Measurements from ENCODE around the gene RNF4.
"Not testable (repeated sequence)": the region's sequence is repeated elsewhere in the genome, so short reads cannot be mapped to it uniquely, and the experiment has no call there.

Gene RNF4, protein sequence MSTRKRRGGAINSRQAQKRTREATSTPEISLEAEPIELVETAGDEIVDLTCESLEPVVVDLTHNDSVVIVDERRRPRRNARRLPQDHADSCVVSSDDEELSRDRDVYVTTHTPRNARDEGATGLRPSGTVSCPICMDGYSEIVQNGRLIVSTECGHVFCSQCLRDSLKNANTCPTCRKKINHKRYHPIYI

DNA sequence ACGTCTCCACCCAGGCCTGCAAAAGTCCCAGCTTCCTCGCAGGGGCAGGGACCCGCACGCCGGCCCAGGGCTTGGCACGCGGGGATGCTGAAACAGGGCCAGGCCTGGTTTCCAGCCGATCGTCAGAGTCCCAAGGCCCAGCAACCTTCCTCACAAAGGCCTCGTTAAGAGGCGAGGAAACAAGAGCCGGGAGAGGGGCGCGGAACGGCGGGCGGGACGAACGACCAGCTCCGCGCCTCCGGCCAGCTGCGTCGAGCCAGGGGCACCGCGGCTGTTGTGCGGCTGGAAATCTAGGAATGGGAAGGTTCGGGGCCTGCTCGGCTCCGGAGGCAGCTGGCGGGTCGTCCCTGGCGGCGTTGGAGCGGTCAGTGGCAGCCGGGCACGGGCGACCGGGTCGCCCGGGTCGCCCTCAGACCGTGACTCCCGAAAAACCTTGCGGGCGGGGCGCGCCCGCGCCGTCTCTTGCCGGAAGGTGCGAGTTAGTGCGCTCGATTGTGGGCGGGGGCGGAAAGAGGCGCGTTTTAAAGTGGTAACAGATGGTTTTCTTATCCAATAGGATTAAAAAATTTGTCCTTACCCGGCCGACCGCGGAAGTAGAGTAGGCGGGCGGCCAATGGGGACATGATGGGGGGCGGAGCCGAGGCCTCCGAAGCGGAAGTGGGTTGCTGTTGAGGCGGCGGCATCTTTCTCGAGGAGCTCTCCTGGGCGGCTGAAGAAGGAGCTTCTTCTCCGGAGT, at the start of gene RNF4:
Gene RNF4 (plus strand): TSS at position 651 of the 736 bp plus-strand sequence. CDS start 21,388 bp downstream, outside the sequence.
- DNase-seq, result peak; percentile 87 to 93 (median 89)

DNA sequence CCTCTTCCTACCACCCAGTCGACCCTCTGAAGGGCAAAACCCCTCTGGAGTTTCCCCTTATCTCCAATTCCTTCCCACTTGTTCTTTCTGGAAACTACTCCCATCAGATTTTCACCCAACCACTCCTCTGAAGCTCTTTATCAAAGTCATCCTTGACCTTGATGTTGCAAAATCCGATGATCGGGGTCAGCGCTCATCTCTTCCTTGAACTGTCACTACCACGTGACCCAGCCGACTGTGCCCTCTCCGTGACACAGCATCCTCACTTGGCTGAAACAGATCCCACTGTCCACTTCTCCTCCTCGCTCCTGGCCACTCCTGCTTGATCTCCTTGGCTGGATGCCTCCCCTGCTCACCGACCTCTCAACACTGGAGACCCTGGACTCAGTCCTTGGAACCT, 49.1 kb upstream of the RNF4 start:
- no peak for DNase-seq

DNA sequence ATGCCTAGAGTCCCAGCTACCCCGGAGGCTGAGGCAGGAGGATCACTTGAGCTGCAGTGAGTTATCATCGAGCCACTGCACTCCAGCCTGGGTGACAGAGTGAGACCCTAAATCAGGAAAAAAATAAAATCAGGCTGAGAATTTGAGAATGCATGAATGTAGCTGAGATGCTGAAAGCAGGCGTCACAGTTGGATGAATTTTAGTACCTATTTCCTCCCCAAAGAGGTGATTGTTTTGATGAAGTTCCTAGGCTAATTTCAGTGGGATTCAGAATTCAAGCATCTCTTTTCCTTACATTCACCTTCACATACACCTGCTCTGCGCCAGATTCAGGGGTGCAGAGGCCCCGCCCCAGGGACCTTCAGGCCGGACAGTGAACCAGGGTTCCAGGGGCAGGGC, 47.0 kb upstream of the RNF4 start:
- DNase-seq, result no peak

DNA sequence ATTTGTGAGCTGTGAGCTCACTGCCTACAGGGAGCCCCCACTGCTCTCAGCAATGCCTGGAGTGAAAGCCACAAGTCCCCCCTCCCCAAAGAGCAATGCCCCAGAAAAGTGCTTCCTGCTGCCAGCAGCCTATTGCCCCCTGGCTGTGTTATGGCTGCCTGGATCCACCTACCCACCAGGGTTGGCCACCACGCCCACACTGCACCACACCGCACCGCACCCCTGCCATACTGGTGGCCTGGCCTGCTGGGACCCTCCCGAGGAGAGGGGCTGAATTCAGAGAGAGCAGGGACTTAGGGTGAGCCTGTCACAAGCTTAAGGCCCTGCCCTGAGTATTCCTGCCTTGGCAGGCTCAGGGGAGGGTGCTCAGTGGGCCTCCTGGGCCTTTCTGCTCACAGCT, 45.8 kb upstream of the RNF4 start:
- DNase-seq, result no peak

DNA sequence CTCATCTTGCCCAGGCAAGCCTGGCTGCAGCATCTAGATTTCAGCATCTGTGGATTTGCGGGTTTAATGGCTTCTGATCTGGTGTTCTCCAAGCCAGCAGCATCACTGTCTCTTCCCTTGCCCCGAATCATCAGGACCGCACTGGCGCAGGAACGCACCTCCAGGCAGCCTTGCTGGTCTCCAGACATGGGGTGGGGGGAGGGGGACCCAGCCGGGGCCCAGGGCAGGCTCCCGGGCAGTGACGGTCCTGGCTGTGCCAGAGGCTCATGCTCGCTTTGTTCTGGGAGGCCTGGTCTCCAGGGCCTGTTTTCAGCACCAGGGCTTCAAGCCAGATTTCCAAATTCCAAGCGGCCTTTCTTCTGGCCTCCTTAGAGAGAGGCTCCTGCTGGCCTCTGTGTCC, 45.2 kb upstream of the RNF4 start:
- no peak for DNase-seq

DNA sequence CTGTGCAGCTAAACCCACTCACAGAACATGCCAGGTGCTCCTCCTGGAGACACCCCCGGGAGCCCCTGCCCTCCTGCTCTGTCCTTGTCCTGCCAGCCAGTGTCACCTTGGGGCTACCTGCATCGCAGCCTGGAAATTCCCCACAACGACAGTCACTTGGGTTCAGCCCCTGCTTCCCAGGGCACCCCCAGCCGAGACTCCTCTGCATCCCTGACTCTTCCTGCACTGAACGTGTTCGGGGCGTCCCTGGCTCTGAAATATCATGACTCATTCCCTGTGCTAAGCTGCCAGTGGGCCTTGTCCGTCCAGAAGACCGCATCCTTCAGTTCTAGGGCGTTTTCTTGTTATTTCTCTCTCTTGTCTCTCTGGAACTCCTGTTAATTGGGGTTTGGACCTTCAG, 44.3 kb upstream of the RNF4 start:
- DNase-seq, result no peak

DNA sequence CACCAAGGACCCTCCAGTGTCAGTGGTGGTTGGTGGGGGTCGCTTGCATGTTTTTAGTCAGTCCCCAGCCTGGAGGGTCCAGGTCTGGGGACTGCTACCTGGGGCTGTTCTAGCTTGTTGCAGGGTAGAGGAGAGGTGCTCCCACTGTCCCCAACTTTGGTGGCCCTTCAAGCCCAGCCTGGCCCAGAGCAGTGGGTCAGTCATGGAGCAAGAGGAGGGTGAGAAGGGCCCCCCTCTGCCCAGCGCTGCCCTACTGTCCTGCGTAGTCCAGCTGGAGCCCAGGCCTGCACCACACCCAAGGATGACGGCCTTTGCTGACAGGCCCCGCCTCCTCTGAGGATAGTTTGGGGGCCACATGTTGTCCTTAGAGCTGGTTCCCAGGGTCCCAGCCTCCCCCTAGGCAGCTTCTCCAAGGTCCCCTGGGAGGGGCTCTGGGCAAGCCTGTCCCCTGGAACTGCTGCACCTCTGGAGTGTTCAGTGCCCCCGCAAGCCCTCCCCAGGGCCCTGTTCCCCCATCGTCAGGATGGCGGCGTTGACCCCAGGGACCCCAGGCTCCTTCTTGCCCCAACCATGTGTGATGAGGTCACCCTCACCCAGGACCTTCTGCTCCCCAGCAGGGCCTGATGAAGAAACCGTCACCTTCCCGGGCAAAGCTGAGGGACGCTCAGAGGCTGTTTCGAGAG, 43.4 kb upstream of the RNF4 start:
- DNase-seq, result no peak

DNA sequence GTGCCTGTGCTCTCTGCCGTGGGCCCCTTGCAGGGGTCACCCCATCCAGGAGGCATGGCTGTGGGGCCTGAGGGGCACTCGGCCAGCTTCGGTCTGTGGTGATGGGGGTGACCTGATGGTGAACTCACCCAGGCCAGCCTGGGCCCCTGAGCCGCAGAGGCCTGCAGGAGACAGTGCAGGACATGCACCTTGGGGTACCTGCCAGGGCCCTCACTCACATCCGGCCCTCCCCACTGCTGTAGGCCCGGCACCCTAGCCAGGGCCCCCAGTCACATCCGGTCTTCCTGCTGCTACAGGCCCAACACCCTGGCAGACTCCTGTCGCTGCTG, 42.9 kb upstream of the RNF4 start:
- no peak for DNase-seq

DNA sequence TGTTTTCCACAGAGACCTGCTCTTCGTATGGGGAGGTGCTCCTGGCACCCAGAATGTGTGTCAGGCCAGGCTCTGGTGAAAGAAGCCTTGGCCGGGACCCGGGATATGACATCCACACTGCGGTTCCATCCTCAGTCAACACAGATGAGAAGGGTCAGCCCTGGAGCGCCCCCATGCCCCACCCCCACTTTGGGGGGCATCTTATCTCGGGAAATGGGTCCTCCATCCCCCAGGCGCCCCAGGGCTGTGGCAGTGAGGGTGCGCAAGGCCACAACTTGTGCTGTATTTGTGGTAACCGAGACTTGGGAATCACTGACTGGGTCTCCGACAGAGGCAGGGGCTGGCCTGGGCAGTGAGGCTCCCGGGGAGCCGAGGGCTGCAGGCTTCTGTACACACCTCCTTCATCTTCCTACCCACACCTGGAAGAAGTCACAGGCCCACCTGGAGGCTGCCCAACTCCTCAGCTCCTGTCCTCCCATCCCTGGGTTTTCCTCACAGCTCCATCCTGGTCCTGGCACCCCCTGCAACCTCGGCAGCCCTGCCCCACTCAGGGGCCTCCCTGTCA, 42.1 kb upstream of the RNF4 start:
- no peak for DNase-seq

DNA sequence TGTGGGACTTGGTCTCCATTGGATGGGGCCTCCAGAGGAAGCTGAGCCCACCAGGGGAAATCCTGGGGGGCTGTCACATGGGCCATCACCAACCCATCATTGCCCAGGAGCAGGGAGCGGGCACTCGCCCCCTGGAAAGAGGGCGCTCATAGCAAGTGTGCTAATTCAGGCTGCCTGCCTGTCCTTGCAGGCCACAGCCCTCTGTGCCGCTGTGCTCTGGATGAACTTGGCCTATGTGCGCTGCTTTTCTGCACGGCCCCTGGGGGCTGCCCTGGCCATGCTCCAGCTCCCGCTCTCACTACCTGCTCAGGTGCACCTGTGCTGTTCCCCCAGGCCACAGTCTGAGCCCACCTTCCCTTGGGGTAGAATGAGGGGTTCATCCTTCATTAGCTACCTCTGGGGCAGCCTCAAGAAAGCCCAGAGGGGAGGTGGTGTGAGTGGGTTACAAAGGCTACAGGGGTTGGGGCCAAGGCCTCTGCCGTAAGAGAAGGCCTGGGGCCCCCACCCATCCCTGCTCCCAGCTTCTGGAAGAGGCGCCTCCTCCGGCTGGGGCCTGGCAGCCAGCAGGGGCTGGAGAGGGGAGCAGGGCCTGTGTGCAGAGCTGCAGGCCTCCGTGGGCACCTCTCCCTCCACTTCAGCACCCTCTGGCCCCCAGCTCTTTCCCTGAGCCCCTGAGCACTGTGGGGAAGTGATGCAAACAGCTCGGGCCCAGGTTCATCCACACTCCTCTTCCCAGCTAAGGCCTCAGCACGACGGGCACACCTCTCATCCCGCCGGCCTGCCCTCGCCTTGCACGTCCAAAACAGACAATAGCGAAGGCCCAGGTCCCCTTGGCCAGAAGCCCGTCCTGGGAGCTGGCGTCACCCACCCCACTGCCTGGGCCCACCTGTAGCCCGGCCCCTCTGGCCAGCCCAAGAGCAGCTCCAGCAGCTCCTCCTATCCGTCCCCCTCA, 41.2 kb upstream of the RNF4 start:
- DNase-seq, result no peak

DNA sequence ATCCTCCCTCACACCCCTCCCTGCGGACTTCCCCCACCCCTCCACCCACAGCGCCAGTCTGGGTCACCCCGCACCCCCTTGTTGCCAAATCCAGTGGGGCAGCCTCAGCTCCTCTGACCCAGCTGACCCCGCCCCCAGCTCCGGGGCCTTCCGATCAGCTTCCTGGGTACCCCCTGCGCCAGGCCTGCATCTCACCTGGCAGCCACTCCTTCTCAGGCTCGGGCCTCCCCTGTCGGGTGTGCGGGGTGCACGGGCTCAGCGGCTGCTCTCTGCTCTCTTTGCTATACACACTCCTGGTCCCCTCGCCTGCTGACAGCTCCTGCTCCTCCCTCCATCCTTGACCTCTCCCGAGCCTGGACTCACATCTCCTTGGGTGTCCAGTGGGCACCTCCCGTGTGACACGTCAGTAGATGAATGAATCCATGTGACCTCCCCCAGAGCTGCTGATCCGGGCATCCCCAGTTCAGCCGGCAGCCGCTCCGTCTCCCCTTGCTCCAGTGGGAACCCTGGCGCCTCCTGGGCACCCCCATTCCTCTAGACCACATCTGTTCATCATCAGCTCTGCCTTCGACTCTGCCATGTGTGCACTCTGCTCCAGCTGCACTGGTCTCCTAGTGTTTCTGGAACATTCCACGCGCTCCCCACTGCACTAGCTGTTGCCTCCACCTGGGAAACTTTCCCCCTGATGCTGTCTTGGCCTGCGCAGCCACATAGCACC, 40.3 kb upstream of the RNF4 start:
- no peak for DNase-seq

DNA sequence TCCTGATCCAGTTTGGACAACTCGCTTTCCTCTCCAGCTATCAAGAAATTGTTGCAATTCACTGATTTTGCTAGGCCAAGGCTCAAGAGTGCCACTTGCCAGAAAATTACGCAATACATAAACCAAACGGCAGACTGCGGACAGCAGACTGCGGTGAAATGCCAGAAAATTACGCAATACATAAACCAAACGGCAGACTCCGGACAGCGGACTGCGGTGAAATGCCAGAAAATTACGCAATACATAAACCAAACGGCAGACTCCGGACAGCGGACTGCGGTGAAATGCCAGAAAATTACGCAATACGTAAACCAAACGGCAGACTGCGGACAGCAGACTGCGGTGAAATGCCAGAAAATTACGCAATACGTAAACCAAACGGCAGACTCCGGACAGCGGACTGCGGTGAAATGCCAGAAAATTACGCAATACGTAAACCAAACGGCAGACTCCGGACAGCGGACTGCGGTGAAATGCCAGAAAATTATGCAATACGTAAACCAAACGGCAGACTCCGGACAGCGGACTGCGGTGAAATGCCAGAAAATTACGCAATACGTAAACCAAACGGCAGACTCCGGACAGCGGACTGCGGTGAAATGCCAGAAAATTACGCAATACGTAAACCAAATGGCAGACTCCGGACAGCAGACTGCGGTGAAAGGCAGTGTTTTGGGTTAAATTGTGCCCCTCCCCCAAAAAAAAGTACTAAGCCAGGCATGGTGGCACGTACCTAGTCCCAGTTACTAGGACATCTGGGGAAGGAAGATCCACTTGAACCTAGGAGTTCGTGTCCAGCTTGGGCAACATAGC, 38.8 kb upstream of the RNF4 start:
- DNase-seq, result not testable (repeated sequence)

DNA sequence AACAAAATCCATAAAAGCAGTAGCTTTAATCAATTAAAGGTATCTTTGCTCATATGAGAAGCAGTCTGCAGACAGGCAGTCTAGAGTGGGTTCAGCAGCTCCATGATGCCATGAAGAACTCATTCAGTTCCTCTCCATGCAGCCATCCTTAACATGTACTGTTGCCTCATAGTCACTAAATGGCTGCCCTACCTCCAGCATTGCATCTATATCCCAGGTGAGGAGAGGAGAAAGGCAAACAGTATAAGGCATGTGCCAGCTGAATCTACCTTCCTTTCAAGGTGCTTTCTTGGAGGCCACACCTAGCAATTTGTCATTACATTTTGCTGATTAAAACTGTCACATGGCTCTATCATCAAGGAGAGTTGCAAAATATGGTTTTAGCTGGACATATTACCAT, 36.9 kb upstream of the RNF4 start:
- DNase-seq, result no peak

DNA sequence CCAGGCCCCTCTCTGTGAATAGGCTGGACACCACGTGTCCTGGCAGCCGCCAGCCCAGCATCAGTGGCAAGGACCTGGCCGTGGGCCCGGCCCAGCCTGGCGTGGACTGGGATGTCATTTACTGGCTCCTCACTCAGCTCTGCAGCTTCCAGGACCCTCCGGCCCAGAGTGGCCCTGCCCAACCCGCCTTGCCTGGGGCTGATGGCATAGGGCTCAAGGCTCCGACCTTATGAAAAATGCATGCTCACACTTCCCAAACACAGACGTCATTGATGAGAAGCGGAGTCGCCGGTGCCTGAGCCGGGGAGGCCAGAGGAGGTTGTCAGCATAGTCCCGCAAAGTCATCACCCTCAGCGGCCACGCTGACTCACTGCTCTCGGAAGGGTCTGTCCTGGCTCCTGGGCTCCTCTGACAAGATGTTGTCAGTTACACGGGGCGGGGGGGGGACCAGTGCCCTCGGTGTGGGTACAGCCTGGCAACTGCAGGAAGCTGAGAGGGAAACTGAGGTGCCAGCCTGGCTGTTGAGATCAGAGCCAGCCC, 35.8 kb upstream of the RNF4 start:
- DNase-seq, result no peak

DNA sequence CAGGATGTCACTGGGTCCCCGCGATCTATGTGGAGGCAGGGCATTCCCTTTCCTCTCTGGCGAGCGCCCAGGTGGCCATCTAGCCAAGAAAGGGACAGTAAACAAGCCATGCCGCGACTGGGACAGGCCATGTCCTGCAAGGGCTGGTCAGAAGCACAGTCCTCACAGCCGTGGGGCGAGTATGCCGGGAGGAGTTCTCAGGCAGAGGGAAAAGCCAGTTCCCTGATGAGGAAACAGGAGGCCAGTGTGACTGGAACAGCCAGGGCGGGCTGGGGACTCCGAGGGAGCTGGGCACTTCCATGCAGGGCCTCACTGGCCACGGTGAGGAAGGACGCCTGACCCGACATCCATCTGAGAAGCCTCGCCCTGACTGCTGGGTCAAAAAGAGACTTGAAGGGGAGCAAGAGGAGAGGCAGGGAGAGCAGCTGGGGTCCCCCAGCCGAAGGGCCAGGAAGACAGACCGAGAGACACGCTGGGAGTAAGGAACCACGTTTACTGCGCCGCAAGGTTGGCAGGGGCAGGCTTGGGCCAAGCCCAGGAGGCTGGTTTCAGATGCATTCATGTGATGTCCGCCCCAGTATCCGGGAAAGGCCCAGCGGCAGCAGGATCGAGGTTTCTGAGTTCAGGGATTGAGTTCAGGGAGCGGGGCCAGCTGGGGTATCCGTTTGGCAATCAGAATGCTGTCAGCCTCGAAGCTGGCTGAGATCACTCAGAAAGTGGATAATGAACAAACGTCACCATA, 35.1 kb upstream of the RNF4 start:
- DNase-seq, result no peak

DNA sequence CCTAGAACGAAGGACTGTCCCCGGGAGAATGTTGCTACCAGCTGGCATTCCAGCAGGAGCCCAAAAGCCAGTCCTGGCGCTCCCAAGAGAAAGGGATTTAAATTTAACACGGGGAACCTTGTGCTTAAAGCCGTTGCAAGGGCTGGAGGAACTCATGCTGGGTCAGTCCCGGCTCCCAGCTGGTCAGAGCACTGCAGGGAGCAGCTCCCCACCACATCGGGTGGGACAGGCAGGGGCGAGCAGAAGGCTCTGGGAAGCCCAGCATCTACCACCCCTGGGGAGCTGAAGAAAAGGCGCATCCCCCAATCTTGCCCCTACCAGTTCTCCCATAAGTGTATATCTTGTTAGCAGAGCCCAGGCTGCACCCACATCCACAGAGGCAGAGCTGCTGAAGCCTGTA, 34.5 kb upstream of the RNF4 start:
- DNase-seq, result no peak

DNA sequence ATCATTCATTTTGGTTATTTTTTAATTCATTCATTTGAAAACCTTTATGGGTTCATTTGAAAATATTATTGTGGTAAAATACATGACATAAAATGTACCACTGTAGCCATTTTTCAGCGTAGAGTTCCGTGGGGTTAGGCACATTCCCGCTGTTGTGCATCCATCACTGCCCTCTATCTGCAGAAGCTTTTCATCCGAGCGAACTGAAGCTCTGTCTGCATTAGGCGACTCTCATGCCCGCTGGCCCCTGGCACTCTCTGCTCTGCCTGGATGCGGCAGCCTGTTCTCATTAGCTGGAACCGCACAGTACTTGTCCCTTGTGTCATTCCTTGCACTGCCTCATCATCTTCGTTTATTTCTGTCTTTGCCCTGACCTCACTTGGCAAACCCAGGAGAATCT, 32.6 kb upstream of the RNF4 start:
- DNase-seq, result no peak

DNA sequence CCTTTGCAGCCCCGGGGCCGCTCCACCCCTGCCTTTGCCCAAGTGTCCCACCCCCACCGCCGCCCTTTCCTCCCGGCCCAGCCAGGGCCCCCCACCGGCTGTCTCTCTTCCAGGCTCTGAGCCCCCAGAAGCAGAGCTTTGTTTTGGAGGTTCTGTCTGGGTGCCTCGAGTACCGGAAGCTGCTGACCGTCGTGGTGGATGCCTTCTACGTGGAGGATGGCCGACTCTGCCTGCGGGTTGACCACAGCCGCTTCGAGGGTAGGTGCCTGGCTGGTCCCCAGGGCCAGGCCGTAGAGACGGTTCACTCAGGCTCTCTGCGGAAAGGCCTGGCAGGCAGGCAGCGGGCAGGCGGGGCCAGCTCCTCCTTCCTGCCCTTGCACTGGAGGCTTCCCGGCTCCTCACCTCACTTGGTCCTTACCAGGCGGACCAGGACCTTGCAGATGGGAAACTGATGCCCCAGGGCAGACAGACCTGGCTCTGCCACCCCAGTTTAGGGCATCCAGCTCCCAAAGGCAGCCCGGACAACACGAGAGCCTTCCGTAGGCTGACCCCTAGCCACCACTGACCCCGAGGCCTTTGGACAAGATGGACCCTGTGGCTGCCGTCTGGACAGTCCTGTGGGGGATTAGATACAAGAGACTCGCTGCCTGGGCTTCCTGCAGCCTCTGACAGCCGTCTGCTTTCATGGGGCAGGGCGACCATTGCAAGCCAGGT, 32.0 kb upstream of the RNF4 start:
- no peak for DNase-seq

DNA sequence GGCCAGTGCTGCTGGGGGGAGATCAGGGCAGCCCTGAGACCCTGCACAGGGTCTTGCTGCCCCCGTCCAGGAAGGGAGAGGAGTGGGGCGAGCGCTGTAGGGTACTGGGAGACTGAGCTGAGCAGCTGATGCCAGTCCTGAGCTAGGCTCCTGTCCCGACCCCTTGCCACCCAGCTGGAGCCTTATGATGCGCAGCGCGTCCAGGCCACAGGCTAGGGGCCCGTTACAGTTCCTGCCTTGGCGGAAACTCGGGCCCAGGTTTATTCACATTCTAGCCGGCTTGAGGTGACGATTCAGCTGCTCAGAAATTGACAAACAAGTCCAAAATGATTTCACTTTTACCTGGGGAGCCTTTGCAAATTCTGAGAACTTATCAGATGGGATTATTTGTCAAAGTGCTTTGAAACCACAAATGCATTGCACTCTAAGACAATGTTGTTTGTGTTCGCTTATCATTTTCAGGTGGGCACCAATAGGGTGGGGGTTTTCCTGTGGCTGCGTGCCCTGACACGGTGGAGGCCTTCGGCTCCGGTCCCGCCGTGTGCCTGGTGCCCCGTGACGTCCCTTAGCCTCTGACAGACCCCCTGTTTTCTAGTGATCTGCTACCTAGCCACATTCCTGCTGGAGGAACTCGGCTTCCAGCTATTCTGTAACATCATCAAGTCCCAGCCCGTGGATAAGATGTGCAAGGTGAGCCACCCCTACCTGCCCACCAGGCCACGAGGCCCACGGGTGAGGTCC, 31.3 kb upstream of the RNF4 start:
- no peak for DNase-seq

All from activated CD4-positive, CD25-positive, alpha-beta regulatory T cell (primary cell).